GM19397 (cell line): Measurements from ENCODE around the gene BRINP3.

Experiments used
- ATAC-seq: cut with Tn5 transposase; IDR thresholded peaks from one replicate; pipeline ENCODE4 v1.9.1; 2021; ENCODE audit warnings: mild to moderate bottlenecking, moderate library complexity; ENCODE audit not compliant: unreplicated experiment

Gene BRINP3

DNA sequence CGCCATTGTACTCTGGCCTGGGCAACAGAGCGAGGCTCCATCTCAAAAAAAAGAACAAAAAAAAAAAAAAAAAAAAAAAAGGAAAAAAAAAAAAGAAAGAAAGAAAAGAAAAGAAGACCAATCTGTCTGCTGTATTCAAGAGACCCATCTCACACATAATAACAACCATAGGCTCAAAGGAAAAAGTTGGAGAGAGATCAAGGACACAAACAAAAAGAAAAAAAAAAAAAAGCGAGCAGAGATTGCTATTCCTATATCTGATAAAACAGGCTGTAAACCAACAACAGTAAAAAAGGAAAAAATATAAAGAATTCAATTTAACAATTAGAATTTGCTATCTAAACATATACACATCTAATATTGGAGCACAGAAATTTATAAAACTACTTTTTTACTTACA lies 150.4 kb downstream of the BRINP3 start:
- no peak for ATAC-seq

DNA sequence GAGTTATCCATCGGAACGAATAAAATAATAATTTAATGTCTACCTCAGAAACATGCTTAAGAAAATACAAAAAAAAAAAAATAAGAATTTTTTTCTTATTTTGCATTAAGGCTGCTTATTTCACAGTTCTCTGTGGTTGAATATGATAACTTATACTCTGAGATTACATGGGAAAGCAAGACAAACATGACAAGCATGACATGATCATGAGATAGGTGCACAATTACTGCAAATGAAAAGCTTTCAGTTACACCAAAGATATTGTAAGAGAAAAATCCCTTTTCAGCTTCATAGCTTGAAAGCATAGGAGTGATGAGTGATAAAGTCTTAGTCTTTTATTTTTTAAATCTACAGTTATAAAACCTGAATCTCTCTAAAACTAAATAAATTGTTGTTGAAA lies 154.1 kb downstream of the BRINP3 start:
- no peak for ATAC-seq

DNA sequence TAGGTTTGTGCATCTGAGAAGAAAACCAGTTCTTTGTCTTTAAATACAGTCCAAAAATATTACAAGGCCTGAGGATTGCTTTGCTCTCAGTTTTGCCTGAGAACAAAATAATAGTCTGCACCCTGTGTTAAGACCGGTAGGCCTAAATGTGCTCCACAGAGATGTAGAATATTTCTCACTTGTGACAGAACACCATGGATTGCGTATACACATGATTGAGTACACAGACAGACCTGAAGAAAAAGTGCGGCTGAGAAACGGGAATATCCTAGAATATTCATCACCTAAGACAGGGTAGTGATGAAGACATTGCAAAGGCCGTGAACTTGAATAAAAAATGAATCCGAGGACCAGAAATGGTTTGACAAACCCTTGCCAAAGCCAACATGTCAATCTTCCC lies 155.4 kb downstream of the BRINP3 start:
- ATAC-seq = no peak

DNA sequence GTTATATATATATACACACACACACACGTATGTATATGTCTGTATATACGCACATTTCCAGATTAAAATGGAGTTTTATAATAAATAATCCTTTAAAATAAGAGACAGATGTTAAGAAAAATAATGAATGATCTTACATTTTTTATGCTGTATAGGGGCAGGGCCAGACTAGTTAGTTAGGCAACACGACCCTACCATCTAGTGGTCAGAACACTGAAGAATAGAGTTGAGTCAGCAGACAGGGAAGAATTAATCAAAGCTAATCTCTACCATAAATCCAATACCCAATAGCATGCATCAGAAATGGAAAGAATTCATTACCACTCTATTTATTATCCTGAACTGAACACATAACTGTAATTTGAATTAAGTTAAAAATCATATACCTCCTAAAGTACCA lies 156.7 kb downstream of the BRINP3 start:
- no peak for ATAC-seq

DNA sequence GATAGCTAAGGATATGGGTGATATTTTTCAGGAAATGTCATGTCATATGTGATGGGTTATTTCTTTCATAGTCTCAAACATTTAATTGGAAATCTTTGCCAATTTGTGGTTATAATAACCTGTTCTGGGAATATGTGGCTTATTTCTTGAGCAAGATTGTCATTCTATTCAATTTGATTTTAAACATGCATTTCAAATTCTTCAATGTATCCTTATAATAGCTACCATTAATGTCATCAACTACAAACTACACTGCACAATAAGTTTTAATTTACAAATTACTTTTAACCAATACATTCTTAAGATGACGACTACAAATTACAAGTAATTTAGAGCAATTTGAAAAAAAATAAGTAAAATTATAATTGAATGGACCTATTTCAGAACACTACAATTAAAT lies 164.9 kb downstream of the BRINP3 start:
- no peak for ATAC-seq

DNA sequence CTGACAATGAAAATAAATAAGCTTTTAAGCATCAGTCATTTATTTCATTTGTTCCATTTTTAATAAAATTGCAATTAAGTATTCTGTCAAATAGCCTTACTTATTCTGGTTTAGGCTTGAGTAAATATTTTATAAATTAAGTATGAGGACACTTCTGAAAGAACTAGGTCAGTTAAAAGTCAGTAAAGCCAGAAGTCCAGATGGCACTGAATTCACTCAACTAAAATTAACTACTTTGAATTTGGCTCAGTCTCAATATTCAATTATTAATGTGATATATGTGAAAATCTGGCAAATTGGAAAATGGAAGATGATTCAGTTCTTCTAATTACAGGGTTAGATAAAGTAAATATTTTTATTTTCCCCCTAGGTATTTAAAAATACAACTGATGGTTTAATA lies 174.2 kb downstream of the BRINP3 start:
- no peak for ATAC-seq

DNA sequence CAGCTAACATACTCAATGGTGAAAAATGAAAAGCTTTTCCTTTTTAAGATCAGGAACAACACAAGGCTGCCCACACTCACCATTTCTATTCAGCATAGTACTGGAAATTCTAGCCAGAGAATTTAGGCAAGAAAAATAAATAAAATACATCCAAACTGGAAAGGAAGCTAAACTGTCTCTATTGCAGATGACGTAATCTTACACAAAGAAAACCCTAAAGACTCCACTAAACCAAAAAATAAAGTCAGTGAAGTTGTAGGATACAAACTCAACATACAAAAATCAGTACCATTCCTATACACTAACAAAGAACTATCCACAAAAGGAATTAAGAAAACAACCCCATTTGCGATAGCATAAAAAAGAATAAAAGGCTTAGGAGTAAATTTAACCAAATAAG lies 181.2 kb downstream of the BRINP3 start:
- no peak for ATAC-seq

DNA sequence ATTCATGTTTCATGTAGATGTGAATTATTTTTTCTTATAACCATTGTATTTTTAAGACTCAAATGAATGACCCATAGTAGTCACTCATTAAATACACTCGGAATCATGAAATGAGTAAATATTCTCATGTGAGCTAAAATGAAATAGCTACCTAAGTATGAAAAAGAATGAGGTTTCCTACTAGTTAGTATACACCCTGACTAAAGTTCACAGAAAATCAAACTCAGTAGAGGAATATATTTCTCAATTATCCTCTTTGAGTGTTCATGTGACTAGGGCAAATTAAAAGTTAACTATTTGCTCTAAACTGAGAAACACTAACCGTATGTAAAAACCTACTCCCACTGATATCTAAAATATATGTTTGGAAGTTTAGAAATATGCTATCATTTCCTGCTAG lies 187.8 kb downstream of the BRINP3 start:
- no peak for ATAC-seq

DNA sequence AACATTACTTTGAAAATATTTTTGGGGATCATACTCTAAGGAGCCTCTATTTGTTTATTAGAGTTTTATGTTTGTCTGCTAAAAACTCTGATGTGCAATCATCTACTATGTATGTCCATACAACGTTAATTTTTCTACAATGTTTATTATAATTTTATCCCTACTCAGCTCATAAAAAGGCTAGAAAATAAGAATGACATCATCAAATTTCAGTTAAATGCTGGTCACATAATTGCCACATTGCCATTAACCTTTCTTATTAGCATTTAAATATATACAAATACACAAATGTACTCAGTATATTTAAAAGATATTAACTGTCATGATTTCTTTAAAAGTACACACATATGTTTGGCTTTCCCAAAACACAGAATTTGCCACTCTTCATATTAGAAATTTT lies 191.6 kb downstream of the BRINP3 start:
- ATAC-seq = no peak

DNA sequence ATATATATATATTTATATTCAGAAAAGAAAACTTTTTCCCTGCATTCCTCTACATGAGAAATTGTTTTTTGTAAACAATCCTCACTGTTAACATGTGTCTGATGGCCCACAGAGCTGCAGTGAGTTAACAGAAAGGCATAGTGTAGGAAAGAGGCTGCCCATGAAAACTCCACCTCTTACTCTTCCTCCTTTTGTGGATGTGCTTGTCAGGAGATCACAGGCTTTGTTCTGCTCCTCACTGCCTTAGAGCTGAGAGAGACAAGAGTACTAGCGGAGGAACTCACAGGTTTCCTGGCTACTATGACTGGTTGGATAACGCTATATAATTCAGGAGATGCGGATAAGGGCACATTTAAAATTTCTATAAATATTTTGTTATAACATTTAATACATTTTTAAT lies 200.6 kb downstream of the BRINP3 start:
- ATAC-seq = no peak

DNA sequence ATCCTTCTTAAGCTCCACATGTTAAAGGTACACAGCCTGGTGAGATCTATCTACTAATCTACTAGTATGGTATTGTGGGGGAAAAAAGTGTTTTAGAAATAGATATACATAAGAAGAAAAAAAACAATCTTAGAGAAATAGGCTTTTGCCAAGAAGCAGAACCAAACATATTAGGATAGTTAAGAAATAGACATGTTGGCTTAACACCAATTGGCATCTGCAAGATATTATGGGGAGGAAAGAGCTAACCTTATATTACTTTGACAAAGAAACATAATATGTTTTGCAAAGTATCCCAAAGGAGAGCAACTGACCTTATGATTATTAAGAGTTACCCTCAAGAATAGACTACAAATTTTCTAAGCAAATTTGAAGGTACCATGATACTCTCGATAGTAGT lies 202.9 kb downstream of the BRINP3 start:
- ATAC-seq = no peak

DNA sequence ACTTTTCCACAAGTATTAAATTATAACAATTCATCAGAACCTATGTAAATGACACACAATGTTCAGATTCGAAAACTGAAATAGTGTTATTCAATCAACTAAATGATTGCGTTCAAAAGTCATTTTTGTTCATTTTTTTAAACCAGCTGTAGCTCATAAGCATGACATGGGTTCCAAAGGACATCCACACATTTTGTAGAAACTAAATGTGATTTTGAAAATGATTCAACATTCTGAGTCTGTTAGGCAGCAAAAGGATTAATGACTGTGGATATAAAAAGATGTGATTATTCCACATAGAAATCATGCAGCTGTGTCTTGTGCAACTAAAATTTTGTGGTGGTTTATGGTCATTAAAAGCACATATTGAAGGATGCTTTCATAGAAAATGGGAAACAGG lies 204.5 kb downstream of the BRINP3 start:
- no peak for ATAC-seq

DNA sequence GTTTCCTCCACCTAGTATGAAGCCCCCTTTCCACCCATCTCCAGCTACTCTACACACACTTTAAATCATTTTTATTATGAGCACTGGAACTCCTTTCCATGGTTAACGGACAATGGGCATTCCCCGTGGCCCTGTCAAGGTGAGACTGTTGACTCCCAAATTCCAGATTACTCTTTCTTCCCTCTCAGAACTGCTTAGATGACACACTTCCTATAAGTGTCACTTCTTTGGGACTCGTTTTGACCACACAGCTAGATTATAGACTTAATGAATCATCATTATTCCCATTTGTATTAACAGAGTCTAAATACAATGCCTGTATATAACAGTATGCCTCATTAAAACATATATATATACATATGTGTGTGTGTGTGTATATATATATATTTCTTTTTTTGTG lies 215.1 kb downstream of the BRINP3 start:
- no peak for ATAC-seq

DNA sequence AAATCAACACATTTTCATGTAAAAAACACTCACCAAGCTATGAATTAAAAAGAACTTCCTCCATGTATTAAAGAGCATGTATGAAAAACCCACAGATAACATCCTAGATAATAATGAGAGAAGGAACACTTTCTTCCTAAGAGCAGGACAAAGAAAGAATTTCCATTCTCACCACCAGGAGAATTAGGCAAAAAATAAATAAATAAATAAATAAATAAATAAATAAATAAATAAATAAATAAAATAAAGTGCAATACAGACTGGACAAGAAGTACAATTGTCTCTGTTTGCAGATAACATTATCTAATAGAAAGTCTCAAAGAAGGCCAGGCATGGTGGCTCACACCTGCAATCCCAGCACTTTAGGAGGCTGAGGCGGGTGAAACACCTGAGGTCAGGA lies 218.2 kb downstream of the BRINP3 start:
- no peak for ATAC-seq

DNA sequence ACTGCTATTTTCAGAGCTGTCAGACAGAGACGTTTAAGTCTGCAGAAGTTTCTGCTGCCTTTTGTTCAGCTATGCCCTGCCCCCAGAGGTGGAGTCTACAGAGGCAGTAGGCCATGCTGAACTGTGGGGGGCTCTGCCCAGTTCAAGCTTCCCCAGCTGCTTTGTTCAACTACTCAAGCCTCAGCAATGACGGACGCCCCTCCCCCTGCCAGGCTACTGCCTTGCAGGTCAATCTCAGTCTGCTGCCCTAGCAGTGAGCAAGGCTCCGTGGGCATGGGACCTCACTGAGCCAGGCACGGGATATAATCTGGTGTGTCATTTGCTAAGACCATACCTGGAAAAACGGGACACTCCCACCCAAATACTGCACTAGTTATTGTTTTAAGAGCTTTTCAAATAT lies 219.7 kb downstream of the BRINP3 start:
- no peak for ATAC-seq

DNA sequence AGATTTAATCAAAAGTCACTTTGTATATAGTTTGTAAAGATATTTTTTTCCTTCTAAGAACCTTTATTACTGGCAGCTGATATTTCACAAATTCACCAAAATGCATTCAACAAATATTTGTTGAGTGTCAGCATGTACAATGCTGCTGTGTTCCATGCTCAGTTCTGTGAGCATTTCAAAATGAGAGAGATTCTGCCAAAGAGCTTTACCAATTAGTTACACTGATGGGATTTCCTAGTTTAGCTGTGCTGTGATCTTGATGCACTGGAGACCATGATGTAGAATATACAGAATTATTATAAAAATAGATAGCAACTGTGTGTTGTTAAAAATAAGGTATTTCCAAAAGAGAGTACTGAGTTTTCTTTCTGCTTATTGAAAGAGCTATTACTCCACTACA lies 225.6 kb downstream of the BRINP3 start:
- no peak for ATAC-seq

DNA sequence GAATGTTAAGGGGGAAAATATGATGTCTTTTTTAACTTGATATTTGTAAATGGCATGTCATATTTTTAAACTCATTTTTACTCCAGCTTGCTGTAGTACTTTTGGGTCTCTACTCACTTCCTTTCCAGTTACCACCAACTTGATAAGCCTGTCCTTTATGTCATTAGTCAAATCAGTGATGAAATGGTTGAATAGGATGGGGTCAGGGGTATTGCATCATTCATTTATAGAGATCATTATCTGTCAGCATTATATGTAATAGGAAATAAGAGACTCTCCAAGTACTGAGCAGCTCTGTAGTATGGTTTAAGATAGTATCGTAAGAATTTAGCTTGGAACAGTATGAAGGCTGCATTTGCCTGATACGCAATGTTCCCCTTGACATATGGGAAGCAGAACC lies 227.3 kb downstream of the BRINP3 start:
- no peak for ATAC-seq

DNA sequence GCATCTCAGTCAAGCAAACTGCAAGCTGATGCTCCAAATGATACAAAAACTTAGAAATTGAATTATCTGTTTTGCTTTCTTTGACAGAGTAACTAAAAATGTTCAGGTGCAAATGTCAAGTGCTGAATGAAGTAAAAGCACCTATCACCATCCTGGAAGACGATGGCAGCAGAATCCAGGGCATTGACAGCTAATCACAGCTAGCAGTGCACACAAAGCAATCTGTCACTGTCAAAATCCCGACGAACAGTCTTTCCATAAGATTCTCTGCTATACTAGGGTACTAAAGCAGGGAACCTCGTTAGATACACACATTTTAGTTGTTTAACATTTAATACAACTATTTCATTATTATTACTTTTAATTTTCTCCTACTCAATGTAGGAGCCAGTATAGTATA lies 233.3 kb downstream of the BRINP3 start:
- ATAC-seq = no peak

DNA sequence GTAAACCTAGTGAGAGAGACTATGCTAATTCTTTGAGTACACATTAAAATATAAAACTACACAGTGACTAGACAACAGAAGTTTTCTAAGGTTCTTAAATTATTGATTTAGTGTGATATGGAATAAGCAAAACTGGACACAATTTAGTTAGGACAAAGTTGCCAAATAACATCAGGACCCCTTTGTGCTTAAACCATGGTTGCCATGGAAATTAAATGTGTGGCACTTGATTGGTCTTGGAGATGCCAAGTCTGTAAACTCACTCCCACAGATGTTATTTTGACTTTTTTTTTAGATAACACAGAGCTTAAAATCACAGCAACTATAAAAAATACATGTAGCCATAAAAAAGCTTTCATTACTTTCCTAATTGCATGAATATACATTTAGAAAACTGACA lies 234.6 kb downstream of the BRINP3 start:
- no peak for ATAC-seq

DNA sequence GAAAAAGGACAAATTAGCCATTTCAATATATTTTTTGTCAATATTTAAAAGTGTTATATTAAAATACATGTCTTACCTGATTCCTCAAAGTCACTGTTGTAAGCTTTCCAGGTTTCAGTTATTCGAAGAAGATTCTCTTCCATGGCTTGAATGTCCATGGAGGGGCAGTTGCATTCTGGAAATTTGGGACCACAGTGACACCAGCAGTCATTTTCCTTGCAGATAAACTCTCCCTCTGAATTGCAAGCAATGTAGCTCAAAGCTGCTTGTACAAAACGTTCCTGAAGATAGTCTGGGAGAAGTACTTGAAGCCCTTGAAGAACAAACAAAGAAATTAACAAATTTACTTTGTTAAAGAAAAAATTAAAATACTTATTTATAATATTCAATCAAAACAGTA lies 251.7 kb downstream of the BRINP3 start:
- no peak for ATAC-seq

DNA sequence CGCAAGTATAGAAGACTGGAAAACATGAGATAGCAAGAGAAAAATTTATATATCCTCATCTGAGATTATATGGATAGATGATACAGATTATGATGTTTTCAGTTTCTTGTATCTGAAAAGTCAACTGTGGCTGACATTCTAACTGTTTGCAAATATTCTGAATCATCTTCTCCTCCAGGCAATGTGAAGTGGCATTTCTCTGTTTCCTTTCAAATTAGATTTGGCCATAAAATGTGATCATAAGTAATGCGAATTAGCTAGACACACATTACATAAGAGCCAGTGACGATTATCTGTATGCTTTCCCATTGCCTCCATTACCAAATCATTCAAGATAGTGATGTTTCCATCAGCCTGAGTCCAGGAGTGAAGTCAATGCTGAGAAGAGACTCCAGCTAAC lies 265.2 kb downstream of the BRINP3 start:
- ATAC-seq = no peak

DNA sequence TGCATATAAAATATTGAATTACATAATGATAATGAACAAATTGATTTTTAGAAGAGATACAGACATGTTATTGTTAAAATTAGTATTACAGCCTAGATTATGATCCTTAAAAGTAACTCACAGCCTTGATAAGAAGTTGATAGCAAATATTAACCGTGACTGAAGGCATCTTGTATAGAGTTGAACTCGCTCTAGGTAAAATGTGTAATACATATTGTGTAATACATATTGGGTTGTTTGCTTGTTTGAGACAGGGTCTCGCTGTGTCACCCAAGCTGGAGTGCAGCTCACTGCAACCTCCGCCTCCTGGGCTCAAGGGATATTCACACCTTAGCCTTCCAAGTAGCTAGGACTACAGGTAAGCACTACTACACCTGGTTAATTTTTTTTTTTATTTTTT lies 269.9 kb downstream of the BRINP3 start:
- no peak for ATAC-seq

DNA sequence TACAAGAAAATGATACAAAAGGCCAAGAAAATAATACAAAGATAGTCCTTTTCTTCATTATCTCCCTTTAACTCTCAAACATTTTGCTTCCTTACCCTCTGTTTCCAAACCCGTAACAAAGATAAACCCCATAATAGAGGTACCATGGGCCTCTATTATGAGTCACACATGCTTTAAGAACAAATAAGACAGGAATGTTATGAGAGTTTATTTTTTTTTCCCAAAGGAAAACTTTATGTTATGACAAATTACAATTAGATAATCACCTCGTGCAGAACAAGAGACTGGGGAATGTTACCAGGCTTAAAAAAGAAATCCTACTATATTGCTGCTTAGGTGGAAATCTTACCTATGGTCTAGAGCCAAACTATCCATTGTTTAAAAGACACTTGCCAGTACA lies 272.0 kb downstream of the BRINP3 start:
- ATAC-seq = no peak

DNA sequence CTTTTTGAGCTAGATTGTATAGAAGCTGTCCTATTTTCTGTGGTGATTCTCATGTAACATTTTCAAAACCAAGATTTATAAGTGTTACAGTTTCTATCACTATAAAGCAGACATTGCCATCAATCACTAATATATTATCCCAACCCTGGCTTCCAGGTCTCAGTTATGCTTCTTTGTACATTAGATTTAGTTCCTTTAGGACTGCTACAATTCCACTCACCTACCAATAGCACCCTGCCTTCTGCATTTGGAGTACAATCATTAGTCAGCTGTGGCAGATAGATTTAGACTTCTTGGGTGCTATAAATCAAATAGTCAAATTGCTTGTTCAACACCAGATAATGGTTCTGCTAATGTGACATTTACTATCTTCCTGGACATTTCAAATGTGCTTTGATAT lies 281.6 kb downstream of the BRINP3 start:
- no peak for ATAC-seq
